RWPE2 (cell line): ENCODE results near the gene CCSER1.

Source experiments
- ATAC-seq: fragments of 200-7000 bp; cut with Tn5 transposase; 3 replicates; pipeline ENCODE4 v1.9.1; 2021; ENCODE audit warnings: low read depth
- DNase-seq: peaks from one replicate; pipeline ENCODE4 v3.0.0-alpha.2; 2020; ENCODE audit warnings: low spot score
- H3K27ac ChIP-seq: fragments of 450-650 bp; 2 replicates; pipeline ENCODE4 v1.5.1; 2017; ENCODE audit warnings: mild to moderate bottlenecking; ENCODE audit not compliant: poor library complexity, severe bottlenecking
- H3K27me3 ChIP-seq: fragments of 250-450 bp; sonication (Bioruptor Pico); 2 replicates; pipeline ENCODE4 v1.5.1; 2021; ENCODE audit warnings: mild to moderate bottlenecking, moderate library complexity; ENCODE audit not compliant: insufficient read depth, poor library complexity, severe bottlenecking
- H3K36me3 ChIP-seq: fragments of 250-450 bp; sonication (Bioruptor Pico); 2 replicates; pipeline ENCODE4 v1.5.1; 2020; ENCODE audit warnings: low read depth, mild to moderate bottlenecking, moderate library complexity
- H3K4me1 ChIP-seq: fragments of 250-450 bp; sonication (Bioruptor Pico); 2 replicates; pipeline ENCODE4 v1.5.1; 2021; ENCODE audit warnings: mild to moderate bottlenecking, moderate library complexity; ENCODE audit not compliant: insufficient read depth, poor library complexity, severe bottlenecking
- H3K4me3 ChIP-seq: fragments of 250-450 bp; sonication (Bioruptor Pico); 2 replicates; pipeline ENCODE4 v1.5.1; 2021; ENCODE audit warnings: mild to moderate bottlenecking, moderate library complexity; ENCODE audit not compliant: severe bottlenecking
- H3K9me3 ChIP-seq: fragments of 250-450 bp; sonication (Bioruptor Pico); 2 replicates; pipeline ENCODE4 v1.5.1; 2021; ENCODE audit warnings: mild to moderate bottlenecking, moderate library complexity; ENCODE audit not compliant: severe bottlenecking
- TF ChIP-seq, protein P1 (sequence below): fragments of 450-650 bp; IDR thresholded peaks from one replicate; pipeline ENCODE4 v1.5.1; 2017; ENCODE audit warnings: mild to moderate bottlenecking, moderate library complexity; ENCODE audit not compliant: poor library complexity, severe bottlenecking

CCSER1 gene

DNA sequence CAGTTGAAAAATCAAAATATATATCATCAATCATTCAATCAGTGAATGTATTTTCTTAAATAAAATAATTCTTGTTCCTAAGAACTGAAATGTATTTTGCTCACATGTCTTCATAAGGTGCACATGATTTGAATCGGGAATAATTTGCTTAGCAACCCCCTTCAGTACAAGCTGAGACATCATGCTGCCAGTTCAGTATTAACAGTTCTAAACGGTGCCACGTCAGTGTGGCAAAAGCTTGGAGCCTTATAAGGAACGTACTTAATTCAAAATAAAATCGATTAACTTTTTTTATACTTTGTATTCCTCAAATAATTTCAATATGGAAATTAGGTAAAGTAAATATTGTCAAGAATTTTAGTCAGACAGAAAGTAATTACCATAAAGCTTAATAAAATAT lies 287.9 kb downstream of the CCSER1 start:
- H3K27ac ChIP-seq = no peak overlapping the region
- DNase-seq (no peak), ATAC-seq (no peak)
- H3K4me1 ChIP-seq = peaks cover 4% of the 10 kb centered on the region
- H3K9me3 ChIP-seq = no peaks in the 10 kb centered on the region
- no peaks in the 10 kb centered on the region for H3K27me3 ChIP-seq
- TF ChIP-seq, protein P1, sequence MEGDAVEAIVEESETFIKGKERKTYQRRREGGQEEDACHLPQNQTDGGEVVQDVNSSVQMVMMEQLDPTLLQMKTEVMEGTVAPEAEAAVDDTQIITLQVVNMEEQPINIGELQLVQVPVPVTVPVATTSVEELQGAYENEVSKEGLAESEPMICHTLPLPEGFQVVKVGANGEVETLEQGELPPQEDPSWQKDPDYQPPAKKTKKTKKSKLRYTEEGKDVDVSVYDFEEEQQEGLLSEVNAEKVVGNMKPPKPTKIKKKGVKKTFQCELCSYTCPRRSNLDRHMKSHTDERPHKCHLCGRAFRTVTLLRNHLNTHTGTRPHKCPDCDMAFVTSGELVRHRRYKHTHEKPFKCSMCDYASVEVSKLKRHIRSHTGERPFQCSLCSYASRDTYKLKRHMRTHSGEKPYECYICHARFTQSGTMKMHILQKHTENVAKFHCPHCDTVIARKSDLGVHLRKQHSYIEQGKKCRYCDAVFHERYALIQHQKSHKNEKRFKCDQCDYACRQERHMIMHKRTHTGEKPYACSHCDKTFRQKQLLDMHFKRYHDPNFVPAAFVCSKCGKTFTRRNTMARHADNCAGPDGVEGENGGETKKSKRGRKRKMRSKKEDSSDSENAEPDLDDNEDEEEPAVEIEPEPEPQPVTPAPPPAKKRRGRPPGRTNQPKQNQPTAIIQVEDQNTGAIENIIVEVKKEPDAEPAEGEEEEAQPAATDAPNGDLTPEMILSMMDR = no peak
- H3K4me3 ChIP-seq = no peak overlapping the region
- H3K36me3 ChIP-seq = no peaks in the 10 kb centered on the region

DNA sequence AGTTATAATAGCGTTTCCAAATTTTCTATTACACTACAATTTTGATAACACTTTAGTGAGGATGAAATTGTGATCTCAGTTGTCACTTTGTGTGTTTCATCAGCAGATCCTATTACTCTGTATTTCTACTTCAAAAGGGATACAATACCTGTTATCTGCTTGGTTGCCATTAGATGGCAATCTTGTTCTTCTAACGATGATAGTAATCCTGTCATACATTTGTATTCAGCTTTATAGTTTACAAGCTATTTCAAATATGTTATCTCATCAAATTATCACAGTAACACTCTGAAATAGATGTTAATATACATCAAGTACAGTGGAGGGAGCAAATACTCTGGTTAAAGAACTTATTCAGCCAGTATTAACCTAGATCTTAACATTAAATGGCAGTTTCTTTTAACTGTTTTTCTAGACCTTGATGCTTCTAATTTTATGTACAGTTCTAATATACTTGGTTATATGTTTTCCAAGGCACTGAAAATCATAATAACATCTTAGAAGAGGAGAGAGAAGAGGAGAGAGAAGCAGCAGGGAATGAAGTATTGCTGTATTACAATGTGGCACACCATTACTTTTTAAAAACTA lies 292.0 kb downstream of the CCSER1 start:
- no peaks in the 10 kb centered on the region for H3K27me3 ChIP-seq
- DNase-seq = no peak
- TF ChIP-seq, protein P1 = peak; percentile 85
- H3K4me1 ChIP-seq = peaks cover 4% of the 10 kb centered on the region
- no peak overlapping the region for H3K27ac ChIP-seq
- H3K4me3 ChIP-seq = no peak overlapping the region
- H3K9me3 ChIP-seq = no peaks in the 10 kb centered on the region
- no peaks in the 10 kb centered on the region for H3K36me3 ChIP-seq
- ATAC-seq = peak; percentile 87

DNA sequence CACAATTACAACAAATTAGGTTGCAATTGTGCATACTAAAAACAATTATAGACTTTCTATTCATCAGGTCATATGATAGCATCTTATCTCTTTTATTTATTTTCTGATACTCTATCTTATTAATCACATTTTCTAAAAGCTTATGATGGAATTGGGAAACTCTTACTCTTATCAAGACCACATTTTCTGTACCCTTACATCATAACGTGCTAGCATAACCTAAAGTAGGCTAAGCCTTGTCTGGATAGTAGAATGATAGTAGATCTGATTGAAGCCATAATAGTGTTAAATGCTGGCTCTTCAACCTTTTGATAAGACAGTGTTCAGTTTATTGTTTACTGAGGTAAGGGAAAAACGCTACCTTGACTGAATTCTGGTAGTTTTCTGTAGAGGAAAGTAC lies 294.0 kb downstream of the CCSER1 start:
- Histone ChIP-seq H3K27me3 (no peaks in the 10 kb centered on the region), H3K27ac (no peak overlapping the region), H3K4me3 (no peak overlapping the region), H3K36me3 (no peaks in the 10 kb centered on the region), H3K9me3 (no peaks in the 10 kb centered on the region), H3K4me1 (peaks cover 4% of the 10 kb centered on the region)
- ATAC-seq (no peak), DNase-seq (no peak)
- TF ChIP-seq, protein P1 = no peak

DNA sequence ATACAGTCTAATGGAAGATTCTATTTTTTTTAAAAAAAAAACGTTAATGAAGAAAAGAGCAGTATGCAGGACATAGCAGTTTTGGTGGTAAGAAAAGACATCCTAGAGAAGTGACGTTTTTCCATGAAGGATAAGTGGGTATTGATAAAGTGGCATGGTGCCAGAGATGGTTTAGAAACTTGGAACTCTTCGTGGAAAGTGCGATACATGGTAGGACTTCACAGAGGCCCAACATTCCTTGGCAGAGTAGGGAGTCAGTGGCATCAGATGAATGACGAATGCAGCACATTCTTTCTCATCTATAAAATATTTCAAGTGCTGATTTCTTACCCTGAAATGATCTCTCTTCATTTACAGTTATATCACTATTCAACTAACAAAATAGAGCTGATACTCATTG lies 298.7 kb downstream of the CCSER1 start:
- no peak overlapping the region for H3K4me3 ChIP-seq
- no peaks in the 10 kb centered on the region for H3K9me3 ChIP-seq
- no peak for DNase-seq
- H3K27ac ChIP-seq = no peak overlapping the region
- no peaks in the 10 kb centered on the region for H3K36me3 ChIP-seq
- TF ChIP-seq, protein P1 = no peak
- ATAC-seq = no peak
- peaks cover 7% of the 10 kb centered on the region for H3K4me1 ChIP-seq
- H3K27me3 ChIP-seq = no peaks in the 10 kb centered on the region

DNA sequence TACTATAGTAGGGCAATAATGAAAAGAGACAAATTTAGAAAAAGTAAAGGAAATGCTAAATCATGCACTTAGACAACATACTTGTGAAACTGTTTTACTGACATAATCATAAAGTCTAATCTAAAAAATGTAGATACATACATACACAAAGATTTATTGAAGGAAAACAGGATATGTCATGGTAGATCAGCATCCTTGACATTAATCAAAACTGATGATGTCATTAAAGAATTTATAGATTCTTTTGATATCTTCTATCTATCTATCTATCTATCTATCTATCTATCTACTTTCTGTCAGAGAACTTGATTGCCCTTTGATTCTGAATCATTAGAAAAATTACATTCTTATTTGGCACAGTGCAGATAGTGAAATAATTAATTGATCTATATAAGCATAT lies 311.3 kb downstream of the CCSER1 start:
- H3K4me3 ChIP-seq = no peak overlapping the region
- H3K36me3 ChIP-seq = no peaks in the 10 kb centered on the region
- no peaks in the 10 kb centered on the region for H3K27me3 ChIP-seq
- no peaks in the 10 kb centered on the region for H3K9me3 ChIP-seq
- peaks cover 20% of the 10 kb centered on the region for H3K4me1 ChIP-seq
- DNase-seq = no peak
- H3K27ac ChIP-seq = no peak overlapping the region
- no peak for ATAC-seq
- TF ChIP-seq, protein P1 = no peak
